SW480 (cell line): ENCODE results near the gene POLD2.

Experiments
- DNase-seq: peaks from one replicate; pipeline ENCODE4 v3.0.0-alpha.2; 2016; ENCODE audit warnings: low spot score

Gene POLD2

GRCh38 chr7:44065431-44066110 is 57.8 kb downstream of the POLD2 start, which contains the start of gene PGAM2:
Gene PGAM2 (minus strand): TSS chr7:44065567. CDS start chr7:44065529, 38 bp downstream.
- DNase-seq, result peak; percentile 35

DNA sequence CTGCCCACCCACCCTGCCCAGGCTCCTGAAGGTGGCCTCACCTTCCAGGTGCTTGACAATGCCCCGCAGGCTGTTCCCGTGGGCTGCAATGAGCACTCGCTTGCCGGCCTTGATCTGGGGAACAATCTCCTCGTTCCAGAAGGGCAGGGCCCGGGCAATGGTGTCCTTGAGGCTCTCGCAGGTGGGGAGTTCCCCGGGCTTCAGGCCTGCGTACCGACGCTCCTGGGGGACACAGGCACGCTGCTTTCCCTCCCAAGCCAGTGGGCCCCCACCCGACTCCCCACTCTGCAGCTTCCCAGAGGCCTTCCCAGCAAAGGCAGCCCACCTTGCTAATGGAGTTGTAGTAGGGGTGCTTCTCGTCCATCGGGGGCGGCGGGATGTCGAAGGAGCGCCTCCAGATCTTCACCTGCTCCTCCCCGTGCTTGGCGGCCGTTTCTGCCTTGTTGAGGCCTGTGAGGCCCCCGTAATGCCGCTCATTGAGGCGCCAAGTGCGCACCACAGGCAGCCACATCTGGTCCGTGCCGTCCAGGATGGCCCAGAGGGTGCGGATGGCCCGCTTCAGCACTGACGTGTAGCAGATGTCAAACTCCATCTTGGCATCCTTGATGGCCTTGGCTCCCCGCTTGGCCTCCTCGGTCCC is 58.4 kb downstream of the POLD2 start:
- DNase-seq, result no peak
